Suppressor macrophage treated with lipopolysaccharide for 1 hour (primary cell): ENCODE results near the gene LY86.
A peak's percentile ranks its signal among the peaks of the same experiment; 100 is the strongest.

Experiments used
- DNase-seq, 3 donors: peaks; one replicate each; pipeline ENCODE4 v3.0.0-alpha.2; 2020 to 2022

LY86 gene

GRCh38 chr6:6588064-6588923 is at the start of gene LY86:
Gene LY86, plus strand, starts transcription at chr6:6588720. Its CDS starts 15 bp downstream, at chr6:6588735.
- peak; percentile 77 to 86 (median 84) for DNase-seq

- no peak for DNase-seq
Measured at GRCh38 chr6:6539036-6539435, 49.5 kb upstream of the LY86 start.

- no peak for DNase-seq
Measured at GRCh38 chr6:6542357-6542756, 46.2 kb upstream of the LY86 start.

GRCh38 chr6:6543181-6543879 is 45.2 kb upstream of the LY86 start:
- DNase-seq, result peak; percentile 47 to 76 (median 69)

GRCh38 chr6:6545616-6546317 is 42.8 kb upstream of the LY86 start:
- DNase-seq, result no peak

- DNase-seq, result peak; percentile 39 to 60 (median 39)
Measured at GRCh38 chr6:6546318-6547109, 42.0 kb upstream of the LY86 start.

- DNase-seq, result peak; percentile 91 to 94 (median 91)
Measured at GRCh38 chr6:6547110-6547879, 41.2 kb upstream of the LY86 start.

GRCh38 chr6:6556161-6556737 is 32.3 kb upstream of the LY86 start:
- peak; percentile 91 to 96 (median 92) for DNase-seq

- peak; percentile 68 to 80 (median 75) for DNase-seq
Measured at GRCh38 chr6:6556738-6557503, 31.6 kb upstream of the LY86 start.

GRCh38 chr6:6557504-6557839 is 31.0 kb upstream of the LY86 start:
- no peak for DNase-seq

- no peak for DNase-seq
Measured at GRCh38 chr6:6557886-6558285, 30.6 kb upstream of the LY86 start.

GRCh38 chr6:6559994-6560570 is 28.4 kb upstream of the LY86 start:
- DNase-seq, result no peak

- no peak for DNase-seq
Measured at GRCh38 chr6:6560909-6561308, 27.6 kb upstream of the LY86 start.

GRCh38 chr6:6564154-6564553 is 24.4 kb upstream of the LY86 start:
- DNase-seq, result no peak

GRCh38 chr6:6565069-6565468 is 23.5 kb upstream of the LY86 start:
- DNase-seq, result no peak

- no peak for DNase-seq
Measured at GRCh38 chr6:6565488-6565887, 23.0 kb upstream of the LY86 start.

GRCh38 chr6:6566766-6567165 is 21.8 kb upstream of the LY86 start:
- no peak for DNase-seq

GRCh38 chr6:6569096-6569810 is 19.3 kb upstream of the LY86 start:
- DNase-seq, result peak in 2 of 3 donors; percentile 34 to 36

- no peak for DNase-seq
Measured at GRCh38 chr6:6569811-6570164, 18.7 kb upstream of the LY86 start.
